ENCODE measurements around the gene LAMB2.

LAMB2 gene

GRCh38 chr3:49132437-49133225, at the start of gene LAMB2:
TSS of gene LAMB2 (minus strand) at chr3:49133050. CDS start at chr3:49132867, 183 bp downstream.
- DNase-seq, result no peak

- no peak for DNase-seq
Observed at GRCh38 chr3:49181351-49181750, 48.5 kb upstream of the LAMB2 start.

- DNase-seq, result no peak
Observed at GRCh38 chr3:49180116-49180515, 47.3 kb upstream of the LAMB2 start.

GRCh38 chr3:49177073-49177472, 44.2 kb upstream of the LAMB2 start:
- no peak for DNase-seq

GRCh38 chr3:49175530-49175929, 42.7 kb upstream of the LAMB2 start:
- DNase-seq, result no peak

GRCh38 chr3:49174397-49174985, 41.6 kb upstream of the LAMB2 start:
- no peak for DNase-seq

GRCh38 chr3:49173792-49174170, 40.9 kb upstream of the LAMB2 start:
- no peak for DNase-seq

- DNase-seq, result no peak
Observed at GRCh38 chr3:49173116-49173791, 40.4 kb upstream of the LAMB2 start.

GRCh38 chr3:49172551-49173041, 39.7 kb upstream of the LAMB2 start:
- DNase-seq, result no peak

GRCh38 chr3:49171775-49172500, 39.1 kb upstream of the LAMB2 start:
- DNase-seq, result no peak

GRCh38 chr3:49171119-49171774, 38.4 kb upstream of the LAMB2 start, which contains the start of gene KLHDC8B:
TSS of gene KLHDC8B (plus strand) at chr3:49171598. CDS start at chr3:49172770, 1,172 bp downstream.
- peak; percentile 87 to 92 for DNase-seq

- DNase-seq, result no peak
Observed at GRCh38 chr3:49170744-49171118, 37.9 kb upstream of the LAMB2 start.

- DNase-seq, result peak in 1 of 2 donors; percentile 14
Observed at GRCh38 chr3:49166752-49167556, 34.1 kb upstream of the LAMB2 start.

- DNase-seq, result peak; percentile 64 to 77
Observed at GRCh38 chr3:49165771-49166751, 33.2 kb upstream of the LAMB2 start, which contains the start of gene CCDC71. TSS of gene CCDC71 (minus strand) at chr3:49166331. CDS start at chr3:49164208, 2,123 bp downstream.

- no peak for DNase-seq
Observed at GRCh38 chr3:49164983-49165720, 32.3 kb upstream of the LAMB2 start.

GRCh38 chr3:49163609-49164008, 30.8 kb upstream of the LAMB2 start:
- DNase-seq, result no peak

- DNase-seq, result no peak
Observed at GRCh38 chr3:49162751-49163419, 30.0 kb upstream of the LAMB2 start.

GRCh38 chr3:49161808-49162530, 29.1 kb upstream of the LAMB2 start:
- DNase-seq, result no peak

All from stimulated activated CD4-positive, alpha-beta T cell treated with anti-CD3 and anti-CD28 coated beads, Interleukin-2, amount 100 ng/mL, for 48 hours (primary cell).